ENCODE results near the gene CTRB1.

DNA sequence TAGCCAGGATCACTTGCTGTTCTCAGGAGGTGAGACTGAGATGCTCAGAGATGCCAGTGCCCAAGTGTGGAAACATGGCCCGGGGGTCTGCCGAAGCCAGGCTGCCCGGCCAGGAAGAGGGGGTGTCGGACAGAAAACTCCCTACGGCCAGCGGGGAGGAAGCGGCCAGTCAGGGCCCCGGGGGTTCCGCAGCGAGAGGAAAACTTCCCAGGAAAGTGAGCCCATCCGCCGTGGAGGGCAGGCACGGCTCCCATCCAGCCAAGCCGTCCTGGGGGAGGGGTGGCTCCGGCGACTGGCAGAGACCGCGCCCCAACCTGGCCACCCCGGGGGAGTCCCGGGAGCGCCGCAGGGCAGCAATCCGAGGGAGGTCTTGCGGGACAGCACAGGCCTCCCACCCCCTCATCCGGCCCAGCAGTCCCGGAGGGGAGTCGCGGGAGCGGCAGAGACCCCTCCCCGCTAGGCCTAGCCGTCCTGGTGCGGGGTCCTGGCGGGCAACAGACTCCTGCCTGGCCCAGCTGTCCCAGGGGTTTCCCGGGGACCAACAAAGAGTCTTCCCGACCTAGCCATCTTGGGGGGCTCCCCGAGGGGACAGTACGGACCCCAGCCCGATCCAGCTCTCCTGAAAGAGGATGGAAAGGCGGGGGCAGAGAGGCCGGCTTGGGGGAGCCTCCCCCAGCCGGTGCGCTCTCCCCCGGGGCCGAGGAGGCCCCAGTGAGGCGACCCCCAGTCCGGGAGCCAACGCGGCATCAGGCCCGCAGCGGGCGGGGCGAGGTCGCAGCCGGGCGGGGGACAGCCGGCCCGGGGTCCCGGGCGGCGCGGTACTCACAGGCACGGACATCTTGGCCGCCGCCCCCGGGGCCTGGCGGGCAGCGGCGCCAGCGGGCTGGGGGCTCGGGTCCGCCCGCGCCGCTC lies 46.5 kb downstream of the CTRB1 start:
- TF ChIP-seq CTCF (IDR thresholded peaks at IDR 0.05), result no peak
- TF ChIP-seq POLR2A (IDR thresholded peaks at IDR 0.05), result peak in 1 of 2 donors; percentile 20

Measured in Peyer's patch (tissue), 4 donors.